A673 (cell line): ENCODE data around the gene IFITM2. TPM values are rescaled to one million over a fixed set of nuclear protein-coding genes. Genes with fewer than 3 reads are reported as not detected.
"Not testable (repeated sequence)": the region's sequence is repeated elsewhere in the genome, so short reads cannot be mapped to it uniquely, and the experiment has no call there.

Source experiments
- BruUV-seq: library from RNA; stranded (reverse); fragments of 400-500 nt; replicated peaks from 2 replicates; lab custom pipeline; 2021; lab: Mats Ljungman, UMichigan
- CTCF ChIA-PET: fragments of 300-600 bp; sonication (Branson Sonifier 250); formaldehyde crosslinking; loops from one replicate; lab custom pipeline; 2022; ENCODE audit warnings: antibody characterized with exemption; lab: Charles Lee
- POLR2A ChIA-PET: fragments of 300-600 bp; sonication (Branson Sonifier 250); formaldehyde crosslinking; loops from one replicate; lab custom pipeline; 2022; ENCODE audit warnings: antibody characterized with exemption; ENCODE audit not compliant: low non-redundant PET; lab: Charles Lee
- DNase-seq: peaks from one replicate; pipeline ENCODE4 v3.0.0-alpha.2; 2015; ENCODE audit warnings: low spot score
- H3K27ac ChIP-seq: fragments of 200-600 bp; sonication (generic); 2 replicates; pipeline ENCODE4 v1.5.1; 2016; ENCODE audit warnings: mixed run types, low read depth, mild to moderate bottlenecking, mixed read lengths, antibody characterized with exemption, low read length; ENCODE audit not compliant: poor library complexity, severe bottlenecking
- H3K27me3 ChIP-seq: fragments of 200-600 bp; sonication (generic); replicated peaks from 2 replicates; pipeline ENCODE4 v1.6.1; 2017; ENCODE audit warnings: mixed run types, low read depth, mild to moderate bottlenecking, mixed read lengths, antibody characterized with exemption, low read length; ENCODE audit not compliant: insufficient read depth, poor library complexity
- H3K36me3 ChIP-seq: fragments of 200-600 bp; sonication (generic); 2 replicates; pipeline ENCODE4 v1.6.1; 2016; ENCODE audit warnings: mixed run types, mild to moderate bottlenecking, mixed read lengths, antibody characterized with exemption, low read length; ENCODE audit not compliant: insufficient read depth, poor library complexity, severe bottlenecking
- H3K4me1 ChIP-seq: fragments of 200-600 bp; sonication (generic); 2 replicates; pipeline ENCODE4 v1.6.1; 2017; ENCODE audit warnings: mixed run types, mild to moderate bottlenecking, mixed read lengths, antibody characterized with exemption, low read length; ENCODE audit not compliant: insufficient read depth, poor library complexity, severe bottlenecking
- H3K4me3 ChIP-seq: fragments of 200-600 bp; sonication (generic); 2 replicates; pipeline ENCODE4 v1.5.1; 2016; ENCODE audit warnings: low read depth, mixed run types, mild to moderate bottlenecking, mixed read lengths, low read length; ENCODE audit not compliant: poor library complexity, severe bottlenecking
- H3K9me3 ChIP-seq: fragments of 200-600 bp; sonication (generic); 2 replicates; pipeline ENCODE4 v1.6.1; 2016; ENCODE audit warnings: mixed run types, low read depth, mild to moderate bottlenecking, mixed read lengths, antibody characterized with exemption, low read length; ENCODE audit not compliant: poor library complexity, severe bottlenecking
- CTCF ChIP-seq: fragments of 300-800, 200-600 bp; sonication (generic); conservative IDR thresholded peaks from 2 replicates; pipeline ENCODE4 v1.5.1; 2017; ENCODE audit warnings: low read depth, mild to moderate bottlenecking, antibody characterized with exemption, low read length, moderate library complexity, mixed read lengths
- EZH2 ChIP-seq: fragments of 200-600 bp; sonication (generic); IDR thresholded peaks from 2 replicates; pipeline ENCODE4 v1.6.1; 2017; ENCODE audit warnings: borderline replicate concordance, low read depth, mild to moderate bottlenecking, mixed read lengths, antibody characterized with exemption, low read length; ENCODE audit not compliant: poor library complexity, severe bottlenecking
- intact Hi-C: fragments of 100-400 bp; cut with micrococcal nuclease; formaldehyde crosslinking; loops from one replicate; pipeline ENCODE4 v1.10.0; 2022; ENCODE audit not compliant: unreplicated experiment
- total RNA-seq: library from RNA; stranded (reverse); gene quantifications from 2 replicates; pipeline ENCODE4 v1.2.3, GENCODE V29; 2021

Gene IFITM2
- total RNA-seq, 1 experiment from 2014 or later, result 25.5 TPM

- no peaks in the 10 kb centered on the region for H3K4me1 ChIP-seq
- no peaks in the 10 kb centered on the region for H3K27me3 ChIP-seq
- no peaks in the 10 kb centered on the region for H3K9me3 ChIP-seq
- H3K27ac ChIP-seq, result no peak overlapping the region
- ChIA-PET POLR2A (interaction anchor here (0.6 kb wide), 1 partner anchor 125 kb away, joined by 3 read pairs; no protein-coding TSS in a partner anchor), CTCF (no interaction called here)
- no peak for DNase-seq
- intact Hi-C loops, result no loop called here
- H3K4me3 ChIP-seq, result no peak overlapping the region
- no TSS peak for BruUV-seq
- TF ChIP-seq CTCF (no peak), EZH2 (no peak)
- H3K36me3 ChIP-seq, result no peaks in the 10 kb centered on the region
These were observed 40.8 kb upstream of the IFITM2 start for GRCh38 chr11:266676-267439.

- ChIA-PET POLR2A (no interaction called here), CTCF (no interaction called here)
- no peaks in the 10 kb centered on the region for H3K27me3 ChIP-seq
- intact Hi-C loops, result no loop called here
- H3K9me3 ChIP-seq, result no peaks in the 10 kb centered on the region
- no TSS peak for BruUV-seq
- H3K27ac ChIP-seq, result no peak overlapping the region
- H3K36me3 ChIP-seq, result no peaks in the 10 kb centered on the region
- no peak for DNase-seq
- TF ChIP-seq CTCF (no peak), EZH2 (no peak)
- H3K4me1 ChIP-seq, result no peaks in the 10 kb centered on the region
- H3K4me3 ChIP-seq, result no peak overlapping the region
These were observed 40.1 kb upstream of the IFITM2 start for GRCh38 chr11:267491-267994.

- H3K27ac ChIP-seq, DNase-seq, H3K9me3 ChIP-seq, H3K36me3 ChIP-seq, BruUV-seq, intact Hi-C loops, H3K27me3 ChIP-seq, POLR2A ChIA-PET, H3K4me1 ChIP-seq, CTCF ChIA-PET: not testable (repeated sequence)
- H3K4me3 ChIP-seq, result peak overlapping the region; percentile 36
These were observed 38.9 kb upstream of the IFITM2 start for GRCh38 chr11:268716-269145.
